ENCODE measurements around the gene EXOC6B. TPM values are rescaled to one million over a fixed set of nuclear protein-coding genes. Genes with fewer than 3 reads are reported as not detected.

EXOC6B gene
- total RNA-seq, 1 donor from 2014 or later = 139 TPM

- TF ChIP-seq CTCF (IDR thresholded peaks at IDR 0.05; ENCODE audit: borderline replicate concordance) = no peak
- Histone ChIP-seq H3K27ac (replicated peaks) (no peak overlapping the region), H3K36me3 (no peaks in the 10 kb centered on the region), H3K9me3 (replicated peaks) (no peaks in the 10 kb centered on the region), H3K4me1 (no peaks in the 10 kb centered on the region), H3K27me3 (ENCODE audit: low read depth) (peaks cover 15% of the 10 kb centered on the region), H3K4me3 (no peak overlapping the region)
- no peak for DNase-seq
- intact Hi-C loops (cut with micrococcal nuclease) = no loop called here
Measured at GRCh38 chr2:72847534-72848315, 21.9 kb upstream of the EXOC6B start.

DNA sequence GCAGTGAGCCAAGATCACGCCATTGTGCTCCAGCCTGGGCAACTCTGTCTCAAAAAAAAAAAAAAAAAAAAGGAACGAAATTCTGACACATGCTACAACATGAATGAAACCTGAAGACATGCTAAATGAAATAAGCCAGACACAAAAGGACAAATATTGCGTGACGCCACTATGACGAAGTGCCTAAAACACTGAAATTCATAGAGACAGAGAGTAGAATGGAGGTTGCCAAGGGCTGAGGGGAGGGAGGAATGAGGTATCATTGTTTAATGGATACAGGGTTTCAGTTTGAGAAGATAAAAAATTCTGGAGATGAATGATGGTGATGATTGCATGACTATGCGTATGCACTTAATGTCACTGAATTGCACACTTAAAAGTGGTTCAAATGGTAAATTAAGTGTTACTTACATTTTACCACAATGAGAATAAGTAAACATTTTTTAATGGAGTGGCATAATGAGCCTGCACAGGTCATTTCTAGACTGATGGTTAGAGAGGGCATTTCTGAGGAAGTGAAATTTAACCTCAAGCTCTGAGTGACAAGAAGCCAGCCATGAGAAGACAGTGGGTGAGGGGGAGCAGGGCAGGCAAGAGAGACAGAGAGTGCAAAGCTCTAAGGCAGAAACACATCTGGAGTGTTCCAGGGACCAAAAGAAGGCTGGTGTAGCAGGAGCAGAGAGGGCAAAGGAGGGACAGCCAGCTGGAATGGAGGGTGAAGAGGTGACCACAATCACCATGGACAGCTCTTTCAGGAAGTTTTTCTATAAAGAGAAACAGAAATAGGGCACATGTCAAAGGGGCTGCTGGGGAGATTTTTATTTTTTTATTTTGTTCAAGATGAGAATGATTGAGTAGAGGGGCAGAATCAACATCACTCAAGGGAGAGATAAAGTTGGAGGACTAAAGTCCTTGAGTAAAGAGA lies 20.6 kb upstream of the EXOC6B start:
- no peaks in the 10 kb centered on the region for H3K9me3 ChIP-seq (replicated peaks)
- DNase-seq = no peak
- no peaks in the 10 kb centered on the region for H3K4me1 ChIP-seq
- H3K27ac ChIP-seq (replicated peaks) = no peak overlapping the region
- TF ChIP-seq CTCF (IDR thresholded peaks at IDR 0.05; ENCODE audit: borderline replicate concordance) = no peak
- intact Hi-C loops (cut with micrococcal nuclease) = no loop called here
- H3K36me3 ChIP-seq = no peaks in the 10 kb centered on the region
- H3K27me3 ChIP-seq (ENCODE audit: low read depth) = peaks cover 7% of the 10 kb centered on the region
- no peak overlapping the region for H3K4me3 ChIP-seq

DNA sequence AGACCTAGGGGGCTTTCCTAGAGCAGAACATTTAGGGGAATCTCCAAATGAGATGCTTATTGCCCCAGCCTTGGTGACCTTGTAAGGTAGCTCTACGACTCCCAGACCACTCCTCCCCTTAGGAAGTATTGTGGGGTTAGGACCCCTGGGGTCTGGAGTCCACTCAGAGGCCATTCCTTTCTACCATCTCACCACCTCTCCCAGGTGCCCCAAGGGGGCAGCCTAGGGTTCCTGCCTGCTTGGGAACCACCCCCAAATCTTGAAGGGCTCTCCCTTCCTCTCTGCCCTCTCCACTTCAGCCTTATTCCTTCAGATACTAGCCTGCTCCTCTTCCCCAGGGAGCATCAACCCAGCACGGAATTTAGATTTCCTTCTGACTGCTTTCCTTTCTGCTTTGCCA lies 17.5 kb upstream of the EXOC6B start:
- Histone ChIP-seq H3K27me3 (ENCODE audit: low read depth) (no peaks in the 10 kb centered on the region), H3K4me1 (no peaks in the 10 kb centered on the region), H3K36me3 (no peaks in the 10 kb centered on the region), H3K9me3 (replicated peaks) (no peaks in the 10 kb centered on the region), H3K4me3 (no peak overlapping the region), H3K27ac (replicated peaks) (no peak overlapping the region)
- TF ChIP-seq CTCF (IDR thresholded peaks at IDR 0.05; ENCODE audit: borderline replicate concordance) = no peak
- intact Hi-C loops (cut with micrococcal nuclease) = no loop called here
- DNase-seq = no peak

DNA sequence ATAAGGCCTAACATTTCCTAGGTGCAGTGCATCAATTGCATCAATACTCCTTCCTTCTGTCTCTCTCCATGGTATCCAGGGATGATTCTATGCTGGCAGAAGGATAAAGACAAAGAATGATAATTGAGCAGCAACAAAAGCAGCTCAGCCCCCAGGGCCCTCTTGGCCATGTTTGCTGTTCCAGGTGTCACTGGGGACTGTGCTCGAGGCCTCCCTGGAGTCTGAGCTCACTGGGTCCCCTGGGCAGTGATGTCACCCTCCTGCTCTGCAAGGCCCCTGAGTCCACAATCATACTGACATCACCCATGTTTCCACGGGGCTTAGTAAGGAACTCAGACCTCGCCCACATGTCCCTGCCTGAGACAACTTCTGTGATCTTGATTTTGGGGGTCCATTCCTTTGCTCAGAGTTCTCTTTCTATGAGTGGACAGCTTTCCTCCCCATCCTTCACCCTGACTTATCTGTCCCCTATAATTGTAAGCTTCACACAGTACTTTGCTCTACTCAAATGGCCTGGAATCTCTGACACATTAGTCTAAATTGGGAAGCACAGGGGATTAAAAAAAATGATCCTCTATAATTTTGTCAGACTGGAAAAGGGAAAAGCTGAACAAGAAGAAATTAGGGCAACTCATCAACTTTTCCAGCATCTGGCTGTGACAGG lies 15.8 kb upstream of the EXOC6B start:
- Histone ChIP-seq H3K27ac (replicated peaks) (no peak overlapping the region), H3K4me3 (no peak overlapping the region), H3K9me3 (replicated peaks) (no peaks in the 10 kb centered on the region), H3K27me3 (ENCODE audit: low read depth) (no peaks in the 10 kb centered on the region), H3K36me3 (no peaks in the 10 kb centered on the region), H3K4me1 (no peaks in the 10 kb centered on the region)
- no peak for DNase-seq
- intact Hi-C loops (cut with micrococcal nuclease) = no loop called here
- no peak for TF ChIP-seq CTCF (IDR thresholded peaks at IDR 0.05; ENCODE audit: borderline replicate concordance)

DNA sequence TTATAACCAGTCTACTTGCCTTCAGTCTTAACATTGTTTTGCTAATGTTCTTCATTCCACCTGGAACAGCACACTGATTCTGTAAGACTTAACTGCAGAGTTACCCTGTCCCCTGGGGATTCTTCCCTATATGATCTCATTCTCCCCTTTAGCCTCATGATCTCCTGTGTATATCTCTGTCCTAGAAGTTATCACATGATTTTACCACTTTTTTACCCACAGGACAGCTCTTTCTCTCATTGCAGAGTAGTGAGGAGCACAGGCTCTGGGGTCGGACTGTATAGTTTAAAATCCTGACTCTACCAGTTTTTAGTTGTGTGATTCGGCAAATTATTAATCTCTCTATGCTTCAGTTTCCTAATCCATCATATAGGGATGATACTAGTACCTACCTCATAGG lies 14.2 kb upstream of the EXOC6B start:
- intact Hi-C loops (cut with micrococcal nuclease) = no loop called here
- H3K9me3 ChIP-seq (replicated peaks) = no peaks in the 10 kb centered on the region
- H3K4me1 ChIP-seq = no peaks in the 10 kb centered on the region
- H3K27me3 ChIP-seq (ENCODE audit: low read depth) = no peaks in the 10 kb centered on the region
- no peak overlapping the region for H3K27ac ChIP-seq (replicated peaks)
- no peak for TF ChIP-seq CTCF (IDR thresholded peaks at IDR 0.05; ENCODE audit: borderline replicate concordance)
- no peak overlapping the region for H3K4me3 ChIP-seq
- no peaks in the 10 kb centered on the region for H3K36me3 ChIP-seq
- DNase-seq = no peak

All from left ventricle myocardium inferior (tissue), 1 donor.